Sigmoid colon (tissue), 7 donors: ENCODE data around the gene RPS19BP1. TPM values are rescaled to one million over a fixed set of nuclear protein-coding genes. Genes with fewer than 3 reads are reported as not detected.

ENCODE experiments used
- DNase-seq: peaks from one replicate; pipeline ENCODE4 v3.0.0-alpha.2; 2019
- H3K27ac ChIP-seq, 4 donors: fragments of 200-600 bp; sonication (generic); one replicate each; pipeline ENCODE4 v1.5.1; 2016 to 2019; ENCODE audit warnings: mild to moderate bottlenecking in 1 of 4
- H3K27me3 ChIP-seq, 3 donors: fragments of 200-600 bp; sonication (generic); one replicate each; pipeline ENCODE4 v1.5.1; 2019; ENCODE audit warnings: mild to moderate bottlenecking in 1 of 3
- H3K36me3 ChIP-seq, 4 donors: fragments of 200-600 bp; sonication (generic); one replicate each; pipeline ENCODE4 v1.5.1; 2016 to 2019
- H3K4me1 ChIP-seq, 4 donors: fragments of 200-600 bp; sonication (generic); one replicate each; pipeline ENCODE4 v1.5.1; 2017 to 2019
- H3K4me3 ChIP-seq, 4 donors: fragments of 200-600 bp; sonication (generic); one replicate each; pipeline ENCODE4 v1.5.1; 2017 to 2019; ENCODE audit warnings: mild to moderate bottlenecking in 2 of 4, moderate library complexity in 1 of 4
- H3K9me3 ChIP-seq, 4 donors: fragments of 200-600 bp in 3 of 4; sonication (generic) in 3 of 4; one replicate each; pipeline versions ENCODE4 v1.5.1 to v1.6.1; 2013 to 2019
- CTCF ChIP-seq, 4 experiments: fragments of 450-650 bp in 3 of 4; fragments of 200-600 bp in 1 of 4; IDR thresholded peaks; one replicate each; pipeline ENCODE4 v1.5.1; 2016 to 2019; ENCODE audit warnings: antibody characterized with exemption in 4 of 4, mild to moderate bottlenecking in 3 of 4, moderate library complexity in 2 of 4
- EP300 ChIP-seq, 4 donors: sonication (generic); formaldehyde crosslinking; IDR thresholded peaks; one replicate each; pipeline ENCODE4 v1.6.1; 2017; ENCODE audit warnings: antibody characterized with exemption in 4 of 4
- POLR2A ChIP-seq, 2 donors: fragments of 450-650 bp; IDR thresholded peaks; one replicate each; pipeline ENCODE4 v1.6.1; 2016; ENCODE audit warnings: antibody characterized with exemption in 2 of 2, mild to moderate bottlenecking in 2 of 2, moderate library complexity in 2 of 2
- POLR2AphosphoS5 ChIP-seq, 4 donors: sonication (generic); formaldehyde crosslinking; IDR thresholded peaks; one replicate each; pipeline ENCODE4 v1.6.1; 2017; ENCODE audit warnings: antibody characterized with exemption in 4 of 4
- WGBS, 2 donors: extraction: QIAGEN DNeasy Blood & Tissue Kit; methylation state at CpG; one replicate each; pipeline ENCODE4 v1.1.7; 2013; 5-methylcytosine and 5-hydroxymethylcytosine counted together
- intact Hi-C: fragments of 100-400 bp; cut with DNase I; formaldehyde crosslinking; loops from one replicate; pipeline ENCODE4 v1.15.1; 2023
- polyA plus RNA-seq, 3 donors: library from polyadenylated mRNA; stranded (reverse); fragments of 200-250 nt; gene quantifications; one replicate each; pipeline ENCODE4 v1.2.3, GENCODE V29; 2013
- total RNA-seq, 4 donors: library from RNA; depleted of rRNA; stranded (reverse); fragments of >200 nt; gene quantifications; one replicate each; pipeline ENCODE4 v1.1.0, GENCODE V29; 2016
- donor health status: healthy with polysubstance abuse.
- donor health status: Bipolar disorder and iron deficiency.
- donor health status: healthy.

The RPS19BP1 gene
- total and polyA plus RNA-seq, 7 donors, result 148 to 217 (median 180) TPM

GRCh38 chr22:39571538-39571937, 39.0 kb upstream of the RPS19BP1 start:
- Histone ChIP-seq H3K36me3 (no peaks in the 10 kb centered on the region), H3K9me3 (no peaks in the 10 kb centered on the region), H3K4me3 (no peak overlapping the region), H3K4me1 (no peaks in the 10 kb centered on the region), H3K27me3 (peaks cover 0 to 19% (median 0%) of the 10 kb centered on the region in 3 donors), H3K27ac (no peak overlapping the region)
- DNase-seq, result no peak
- intact Hi-C loops, result no loop called here
- TF ChIP-seq CTCF (IDR thresholded peaks at IDR 0.05) (no peak), POLR2A (IDR thresholded peaks at IDR 0.05) (no peak), POLR2AphosphoS5 (IDR thresholded peaks at IDR 0.05) (no peak), EP300 (IDR thresholded peaks at IDR 0.05) (no peak)
- WGBS, 2 donors, result 24 to 69% methylated on average over 1 of the region's 1 CpG

- intact Hi-C loops, result no loop called here
- WGBS, 2 donors, result 85 to 87% methylated on average over 14 of the region's 14 CpGs
- H3K27ac ChIP-seq, result no peak within 1 kb of the TSS
- no peaks in the 10 kb centered on the region for H3K9me3 ChIP-seq
- TF ChIP-seq CTCF (IDR thresholded peaks at IDR 0.05) (no peak), POLR2AphosphoS5 (IDR thresholded peaks at IDR 0.05) (no peak), EP300 (IDR thresholded peaks at IDR 0.05) (no peak)
- no peaks in the 10 kb centered on the region for H3K36me3 ChIP-seq
- no peak for DNase-seq
- no peaks in the 10 kb centered on the region for H3K4me1 ChIP-seq
- peaks cover 0 to 12% (median 0%) of the 10 kb centered on the region in 3 donors for H3K27me3 ChIP-seq
- no peak within 1 kb of the TSS for H3K4me3 ChIP-seq
Measured at GRCh38 chr22:39570665-39571064, 38.1 kb upstream of the RPS19BP1 start, which contains the start of gene CACNA1I. CACNA1I (plus strand) TSS chr22:39570753; CDS start chr22:39570753, 0 bp downstream.

DNA sequence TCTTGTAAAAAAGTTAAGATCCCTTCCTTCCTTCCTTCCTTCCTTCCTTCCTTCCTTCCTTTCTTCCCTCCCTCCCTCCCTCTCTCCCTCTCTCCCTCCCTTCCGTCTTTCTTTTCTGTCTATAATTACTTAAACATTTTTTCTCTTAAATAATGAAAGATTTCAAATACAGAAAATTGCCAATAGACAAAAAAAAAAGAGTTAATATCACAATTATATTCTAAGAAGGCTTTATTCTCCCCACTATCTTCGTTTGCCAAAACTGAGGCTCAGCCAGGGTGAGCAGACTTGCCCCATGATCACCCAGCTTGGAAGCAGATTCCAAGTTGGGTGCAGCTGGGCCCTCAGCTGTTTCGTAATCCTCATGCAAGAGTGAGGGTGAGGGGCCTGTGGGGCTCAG, 37.7 kb upstream of the RPS19BP1 start:
- Histone ChIP-seq H3K4me1 (no peaks in the 10 kb centered on the region), H3K27ac (no peak overlapping the region), H3K9me3 (no peaks in the 10 kb centered on the region), H3K36me3 (no peaks in the 10 kb centered on the region), H3K27me3 (peaks cover 0 to 12% (median 0%) of the 10 kb centered on the region in 3 donors), H3K4me3 (no peak overlapping the region)
- DNase-seq, result no peak
- TF ChIP-seq EP300 (IDR thresholded peaks at IDR 0.05), result no peak
- no peak for TF ChIP-seq POLR2AphosphoS5 (IDR thresholded peaks at IDR 0.05)
- no peak for TF ChIP-seq POLR2A (IDR thresholded peaks at IDR 0.05)
- no peak for TF ChIP-seq CTCF (IDR thresholded peaks at IDR 0.05)
- 81 to 88% methylated on average over 3 of the region's 3 CpGs for WGBS, 2 donors
- intact Hi-C loops, result no loop called here

DNA sequence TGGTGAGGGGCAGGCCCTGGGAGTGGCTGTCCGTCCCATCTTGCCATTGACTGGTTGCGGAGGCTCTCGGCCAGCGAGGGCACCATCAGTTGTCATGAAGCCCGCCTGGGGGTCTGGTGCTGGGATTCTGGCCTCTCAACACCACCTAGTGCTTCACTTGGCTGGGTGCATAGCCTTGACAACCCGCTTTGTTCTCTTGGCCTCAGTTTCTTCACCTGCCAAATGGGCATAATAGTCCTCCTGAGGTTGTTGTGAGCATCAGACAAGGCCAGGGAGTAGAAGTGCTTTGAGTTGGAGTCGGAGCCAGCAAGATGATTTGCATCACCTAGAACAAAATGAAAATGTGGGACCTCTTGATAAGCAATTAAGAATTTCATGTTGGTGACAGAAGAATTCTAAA, 36.5 kb upstream of the RPS19BP1 start:
- Histone ChIP-seq H3K27ac (no peak overlapping the region), H3K4me1 (no peaks in the 10 kb centered on the region), H3K4me3 (no peak overlapping the region), H3K9me3 (no peaks in the 10 kb centered on the region), H3K27me3 (peaks cover 0 to 12% (median 0%) of the 10 kb centered on the region in 3 donors), H3K36me3 (no peaks in the 10 kb centered on the region)
- TF ChIP-seq POLR2A (IDR thresholded peaks at IDR 0.05), result no peak
- no peak for TF ChIP-seq EP300 (IDR thresholded peaks at IDR 0.05)
- no peak for TF ChIP-seq CTCF (IDR thresholded peaks at IDR 0.05)
- TF ChIP-seq POLR2AphosphoS5 (IDR thresholded peaks at IDR 0.05), result no peak
- no peak for DNase-seq
- intact Hi-C loops, result no loop called here
- WGBS, 2 donors, result 95% methylated on average over 7 of the region's 7 CpGs
